DMS 273 (cell line): Measurements from ENCODE around the gene CAPN2.
"Not testable (repeated sequence)": the region's sequence is repeated elsewhere in the genome, so short reads cannot be mapped to it uniquely, and the experiment has no call there.

Experiments used
- DNase-seq: peaks from one replicate; lab custom pipeline; 2025; ENCODE audit not compliant: unreplicated experiment; lab: John Stamatoyannopoulos, UW

The CAPN2 gene

DNA sequence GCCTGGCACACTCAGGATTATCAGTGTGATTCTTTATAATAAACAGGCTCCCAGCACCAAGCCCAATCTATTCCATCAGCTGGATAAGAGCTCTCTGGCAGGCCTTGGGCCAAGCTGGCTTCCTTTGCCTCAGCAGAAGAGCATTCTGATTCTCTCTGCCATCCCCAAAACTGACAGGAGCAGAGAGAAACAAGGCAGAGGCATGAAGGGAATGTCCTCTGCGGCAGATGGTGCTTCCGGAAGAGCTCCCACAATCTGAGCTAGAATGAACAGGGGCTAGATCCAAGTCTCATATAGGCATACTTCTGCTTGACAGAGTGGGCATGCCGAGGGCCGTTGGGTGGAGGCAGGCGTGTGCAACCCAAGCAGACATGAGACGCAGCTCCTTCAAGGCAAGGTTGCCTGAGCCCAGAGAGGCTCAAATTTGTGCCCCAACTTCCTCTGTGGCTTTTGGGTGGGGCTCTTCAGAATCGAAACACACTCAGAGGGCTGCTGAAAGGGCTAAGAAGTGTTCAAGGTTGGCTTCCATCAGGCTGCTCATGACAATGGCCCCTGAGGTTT, 4.0 kb downstream of the CAPN2 start:
- DNase-seq: peak; percentile 11

GRCh38 chr1:223717123-223717522, 4.8 kb downstream of the CAPN2 start:
- DNase-seq: no peak

GRCh38 chr1:223717695-223718363, 5.5 kb downstream of the CAPN2 start:
- DNase-seq: no peak

- no peak for DNase-seq
Observed at GRCh38 chr1:223718850-223719249, 6.5 kb downstream of the CAPN2 start.

GRCh38 chr1:223720971-223721591, 8.7 kb downstream of the CAPN2 start:
- no peak for DNase-seq

DNA sequence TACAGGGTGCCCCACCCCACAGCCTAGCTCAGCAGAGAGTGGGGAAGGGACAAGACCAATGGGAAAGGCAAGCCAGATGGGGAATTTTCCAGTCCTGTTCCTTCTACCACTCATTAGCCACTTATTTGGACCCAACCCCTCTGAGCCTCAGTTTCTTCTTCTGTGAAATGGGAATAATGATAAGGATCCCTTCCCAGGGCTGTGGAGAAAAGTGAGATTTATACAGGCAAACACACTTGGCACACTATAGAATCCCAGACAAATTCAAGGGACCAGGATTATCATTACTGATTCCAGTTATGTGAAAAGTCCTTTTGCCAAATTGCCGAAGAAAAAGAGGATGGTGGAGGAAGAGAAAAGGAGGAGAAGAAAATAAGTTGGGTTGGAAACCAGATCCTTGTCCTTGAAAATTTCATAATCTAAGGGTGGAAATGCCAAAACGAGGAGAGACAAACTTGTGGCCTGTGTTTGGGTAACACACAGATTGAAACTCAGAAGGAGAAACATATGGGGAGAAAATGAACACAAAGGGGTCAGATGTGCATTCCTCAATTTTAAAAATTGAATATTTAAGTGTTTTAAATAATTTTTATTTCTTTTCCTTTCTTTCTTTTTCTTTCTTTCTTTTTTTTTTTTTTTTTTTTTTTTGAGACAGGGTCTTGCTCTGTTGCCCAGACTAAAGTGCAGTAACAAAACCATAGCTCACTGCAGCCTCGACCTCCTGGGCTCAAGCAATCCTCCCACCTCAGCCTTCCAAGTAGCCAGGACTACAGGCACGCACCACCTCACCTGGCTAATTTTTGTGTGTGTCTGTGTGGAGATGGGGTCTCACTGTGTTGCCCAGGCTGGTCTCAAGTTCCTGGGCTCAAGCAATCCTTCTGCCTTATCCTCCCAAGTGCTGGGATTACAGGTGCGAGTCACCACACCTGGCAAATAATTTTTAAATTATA, 9.6 kb downstream of the CAPN2 start:
- DNase-seq: no peak

- no peak for DNase-seq
Observed at GRCh38 chr1:223723351-223723904, 11.1 kb downstream of the CAPN2 start.

- DNase-seq: no peak
Observed at GRCh38 chr1:223724376-223724775, 12.0 kb downstream of the CAPN2 start.

DNA sequence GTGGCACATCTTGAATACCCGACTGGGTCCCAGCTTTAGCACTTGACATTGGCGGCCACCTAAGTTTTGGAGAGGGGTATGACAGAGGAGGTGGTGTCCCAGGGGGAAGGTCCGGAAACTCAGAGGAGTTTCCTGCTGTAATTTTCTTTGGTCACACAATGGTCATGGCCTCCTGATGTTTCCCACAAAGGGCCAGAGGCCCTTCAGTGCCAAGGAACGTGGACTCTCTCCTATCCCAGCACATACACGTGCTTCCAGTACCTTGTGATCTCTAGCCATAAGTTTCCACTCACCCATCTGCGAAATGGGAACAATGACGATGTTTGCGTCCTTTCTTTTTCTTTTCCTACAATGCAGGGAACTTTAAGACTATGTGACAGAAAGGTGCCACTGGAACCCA, 13.2 kb downstream of the CAPN2 start:
- no peak for DNase-seq

DNA sequence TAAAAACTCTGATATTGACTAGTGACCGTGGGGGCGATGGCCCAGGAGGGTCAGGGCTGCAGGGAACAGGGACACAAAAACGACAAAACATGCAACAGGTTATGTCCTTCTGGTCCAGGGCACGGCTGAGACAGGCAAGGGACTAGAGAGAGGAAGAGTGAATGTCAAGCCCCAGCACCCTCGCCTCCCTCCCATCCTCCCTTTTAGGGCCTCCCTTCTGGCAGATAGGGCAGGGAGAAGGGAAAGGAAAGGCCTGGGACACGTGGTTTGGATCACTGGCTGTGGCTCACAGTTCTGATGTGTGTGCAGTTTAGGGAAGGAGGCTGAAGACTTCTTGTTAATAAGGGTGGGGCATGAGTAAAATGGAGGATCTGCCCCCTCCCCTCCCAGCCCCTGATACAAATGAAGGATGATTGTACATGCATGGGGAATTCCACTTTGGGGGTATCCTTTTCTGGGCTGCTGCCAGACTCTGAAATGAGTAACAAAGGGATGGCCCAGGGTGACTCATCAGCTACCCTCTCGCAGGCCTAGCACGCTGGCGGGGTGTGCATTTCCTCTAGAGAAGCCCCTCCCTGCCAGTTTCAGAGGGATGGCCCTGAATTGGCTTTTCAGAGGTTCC, 14.2 kb downstream of the CAPN2 start:
- no peak for DNase-seq

- no peak for DNase-seq
Observed at GRCh38 chr1:223727541-223727940, 15.2 kb downstream of the CAPN2 start.

GRCh38 chr1:223729906-223730305, 17.6 kb downstream of the CAPN2 start:
- no peak for DNase-seq

- DNase-seq: no peak
Observed at GRCh38 chr1:223730479-223731132, 18.3 kb downstream of the CAPN2 start.

DNA sequence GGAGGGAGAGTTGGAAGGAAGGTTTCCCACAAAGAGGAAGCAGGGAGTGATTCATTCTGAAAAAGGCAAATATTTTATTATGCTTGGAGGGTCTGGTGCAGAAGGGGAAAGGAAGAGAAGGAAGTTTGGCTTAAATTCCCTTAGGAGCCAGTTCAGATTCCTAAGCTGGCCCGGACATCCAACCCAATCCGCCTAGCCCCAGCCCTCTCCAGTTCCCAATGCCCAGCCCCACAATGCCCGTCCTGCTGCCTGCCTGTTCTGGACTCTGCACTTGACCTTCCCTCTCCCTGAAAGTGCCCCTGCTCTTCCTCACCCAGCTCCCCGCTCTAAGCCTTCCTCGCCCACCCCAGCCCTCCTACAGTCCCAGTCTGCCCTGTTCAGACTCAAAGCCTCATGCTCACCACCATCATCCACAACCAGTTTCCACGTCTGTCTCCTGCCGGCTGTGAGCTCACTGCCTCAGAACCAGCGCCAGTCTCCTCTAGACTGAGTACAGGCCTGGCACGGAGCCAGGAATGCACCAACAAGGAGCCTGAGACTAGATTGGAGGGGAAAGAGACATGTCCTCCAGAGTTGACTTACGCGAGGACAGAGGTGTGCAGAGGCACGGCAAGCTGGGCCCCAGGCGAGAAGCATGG, 18.9 kb downstream of the CAPN2 start:
- peak; percentile 32 for DNase-seq

DNA sequence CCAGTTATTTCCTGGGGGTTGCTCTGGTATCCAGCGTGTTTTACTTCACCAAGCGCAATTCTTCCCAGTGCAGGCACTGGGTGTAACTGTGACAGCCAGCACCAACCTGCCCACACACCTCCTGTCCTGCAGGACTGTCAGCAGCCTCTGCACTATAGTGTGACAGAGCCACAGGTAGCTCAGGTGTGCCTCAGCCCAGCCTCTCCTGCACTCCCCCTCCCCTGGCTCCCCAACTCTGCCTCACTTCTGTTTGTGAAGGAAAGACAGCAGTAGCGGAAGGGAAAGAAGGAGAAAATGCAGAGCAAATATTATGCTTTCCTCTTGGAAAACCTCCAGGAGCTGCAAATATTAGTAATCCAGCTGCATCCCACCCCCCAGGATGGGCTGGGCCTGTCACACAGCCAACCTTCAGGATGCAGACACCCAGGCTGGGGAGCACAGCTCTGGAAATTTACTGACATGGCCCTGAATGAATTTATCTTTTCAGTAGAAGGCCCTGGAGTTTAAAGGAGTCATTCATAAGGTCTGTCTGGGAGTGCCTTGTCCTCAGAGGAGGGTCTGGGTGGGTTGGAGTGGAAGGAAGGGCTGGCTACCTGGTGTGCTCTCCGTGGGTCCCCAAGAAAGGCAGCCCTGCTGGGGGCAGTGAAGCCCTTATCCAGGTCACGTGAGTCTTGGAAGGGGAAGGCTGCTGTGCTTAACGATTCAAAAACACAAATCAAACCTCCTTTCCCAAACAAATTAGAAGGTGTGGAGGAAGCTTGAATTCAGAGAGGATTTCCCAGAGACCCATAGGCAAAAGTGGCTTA, 20.9 kb downstream of the CAPN2 start:
- no peak for DNase-seq

GRCh38 chr1:223733898-223734852, 21.8 kb downstream of the CAPN2 start:
- no peak for DNase-seq

- DNase-seq: not testable (repeated sequence)
Observed at GRCh38 chr1:223736638-223737037, 24.3 kb downstream of the CAPN2 start.

DNA sequence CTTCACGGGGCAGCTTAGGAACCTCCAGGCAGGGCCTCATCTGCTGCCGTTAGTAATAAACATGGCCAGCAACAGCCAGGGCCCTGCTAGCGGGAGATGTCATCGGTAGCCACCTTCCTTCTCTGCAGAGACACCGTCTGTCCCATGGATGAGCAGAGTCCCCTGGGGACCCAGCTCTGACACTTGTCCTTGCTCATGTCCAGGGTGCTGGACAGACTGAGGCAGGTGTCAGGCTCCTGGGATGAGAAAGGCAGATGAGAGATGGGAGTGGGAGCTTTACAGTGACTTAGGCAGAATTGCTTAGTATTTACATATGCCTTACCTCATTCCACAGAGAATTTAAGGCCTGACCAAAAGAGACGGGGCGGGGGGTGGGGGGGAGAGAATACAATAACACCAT, 25.0 kb downstream of the CAPN2 start:
- no peak for DNase-seq
